GM18505 (cell line): ENCODE results near the gene SMARCAD1.
"Not testable (repeated sequence)": the region's sequence is repeated elsewhere in the genome, so short reads cannot be mapped to it uniquely, and the experiment has no call there.

Experiments used
- ATAC-seq: cut with Tn5 transposase; IDR thresholded peaks from one replicate; pipeline ENCODE4 v1.9.1; 2021; ENCODE audit not compliant: unreplicated experiment
- POLR2A ChIP-seq: IDR thresholded peaks from 4 replicates; pipeline ENCODE4 v1.6.1; 2011; ENCODE audit warnings: borderline replicate concordance; ENCODE audit not compliant: insufficient read depth, insufficient read length; ENCODE audit errors: extremely low read depth

SMARCAD1 gene

GRCh38 chr4:94290245-94290644, 82.6 kb downstream of the SMARCAD1 start:
- TF ChIP-seq POLR2A = no peak
- ATAC-seq = no peak

GRCh38 chr4:94293981-94294380, 86.3 kb downstream of the SMARCAD1 start:
- not testable (repeated sequence) for ATAC-seq

- ATAC-seq = not testable (repeated sequence)
Observed at GRCh38 chr4:94295473-94295872, 87.8 kb downstream of the SMARCAD1 start.

GRCh38 chr4:94298725-94299252, 91.1 kb downstream of the SMARCAD1 start:
- ATAC-seq = no peak
- TF ChIP-seq POLR2A = no peak

GRCh38 chr4:94302191-94302590, 94.5 kb downstream of the SMARCAD1 start:
- no peak for TF ChIP-seq POLR2A

GRCh38 chr4:94304365-94304971, 96.8 kb downstream of the SMARCAD1 start:
- peak; percentile 68 for ATAC-seq
- no peak for TF ChIP-seq POLR2A

More at GRCh38 chr4:94302191-94302590, 94.5 kb downstream of the SMARCAD1 start:
- no peak for ATAC-seq

GRCh38 chr4:94305466-94306225, 98.0 kb downstream of the SMARCAD1 start:
- no peak for ATAC-seq
- TF ChIP-seq POLR2A = no peak

GRCh38 chr4:94306713-94307112, 99.0 kb downstream of the SMARCAD1 start:
- ATAC-seq = no peak
- no peak for TF ChIP-seq POLR2A

- TF ChIP-seq POLR2A = no peak
- ATAC-seq = no peak
Observed at GRCh38 chr4:94307231-94307871, 99.7 kb downstream of the SMARCAD1 start.

GRCh38 chr4:94319927-94320326, 112.3 kb downstream of the SMARCAD1 start:
- not testable (repeated sequence) for ATAC-seq

- TF ChIP-seq POLR2A = no peak
Observed at GRCh38 chr4:94325835-94326234, 118.2 kb downstream of the SMARCAD1 start.

GRCh38 chr4:94329933-94330332, 122.3 kb downstream of the SMARCAD1 start:
- no peak for ATAC-seq
- no peak for TF ChIP-seq POLR2A

More at GRCh38 chr4:94325835-94326234, 118.2 kb downstream of the SMARCAD1 start:
- no peak for ATAC-seq

GRCh38 chr4:94332983-94333590, 125.4 kb downstream of the SMARCAD1 start:
- ATAC-seq = no peak
- no peak for TF ChIP-seq POLR2A
